Measurements from ENCODE around the gene ANKRD11. TPM values are rescaled to one million over a fixed set of nuclear protein-coding genes. Genes with fewer than 3 reads are reported as not detected.

ANKRD11 gene
- polyA plus RNA-seq, 3 donors = 3.2 to 62.4 (median 5.4) TPM

GRCh38 chr16:89334988-89335802 lies 155.2 kb downstream of the ANKRD11 start:
- no peak for DNase-seq
- Mint-ChIP-seq H3K9me3 (no peaks in the 10 kb centered on the region), H3K36me3 (peaks cover 0 to 4% of the 10 kb centered on the region in 2 donors), H3K4me1 (peaks cover 47% of the 10 kb centered on the region), H3K27me3 (ENCODE audit: low read depth in 3 of 3) (no peaks in the 10 kb centered on the region), H3K27ac (peak overlapping the region in 2 of 7 donors; percentile 66 to 75), H3K4me3 (no peak overlapping the region)
- 73% methylated on average over 16 of the region's 22 CpGs for WGBS (ENCODE audit: insufficient coverage)
- peak overlapping the region in 1 of 2 donors; percentile 62 for H3K27ac ChIP-seq (ENCODE audit: low read depth in 1 of 2, low read length in 2 of 2)
- peaks cover 28 to 30% of the 10 kb centered on the region in 2 donors for H3K4me1 ChIP-seq (ENCODE audit: control insufficient read depth in 1 of 2, insufficient read depth in 2 of 2, low read length in 2 of 2)
- H3K27me3 ChIP-seq (ENCODE audit: control insufficient read depth in 2 of 2, insufficient read depth in 2 of 2, low read length in 2 of 2) = no peaks in the 10 kb centered on the region
- intact Hi-C loops (cut with micrococcal nuclease) = loop anchor here (5.0 kb wide), 2 partner anchors 172 to 222 kb away; partner anchors contain the start of gene SPG7 (in 1 of the 2)
- no peaks in the 10 kb centered on the region for H3K36me3 ChIP-seq (replicated peaks in 1 of 2; ENCODE audit: control insufficient read depth in 1 of 2, insufficient read depth in 2 of 2, low read length in 2 of 2)
- H3K9ac ChIP-seq (ENCODE audit: insufficient read depth, low read length, poor library complexity, severe bottlenecking) = no peak overlapping the region
- no peak overlapping the region for H3K4me2 ChIP-seq (replicated peaks; ENCODE audit: extremely low read depth, low read length, poor library complexity, severe bottlenecking)
- H2AFZ ChIP-seq (ENCODE audit: insufficient read depth, low read depth, low read length, poor library complexity, severe bottlenecking) = no peak overlapping the region
- H3K4me3 ChIP-seq (replicated peaks in 1 of 3; ENCODE audit: low read depth in 2 of 3, low read length in 3 of 3) = no peak overlapping the region
- H3K9me3 ChIP-seq (replicated peaks in 1 of 2; ENCODE audit: control insufficient read depth in 1 of 2, insufficient read depth in 1 of 2, low read length in 2 of 2) = no peaks in the 10 kb centered on the region
- TF ChIP-seq CTCF (IDR thresholded peaks at IDR 0.05) = no peak
- H3K79me2 ChIP-seq (ENCODE audit: insufficient read depth, low read length) = peaks cover 99% of the 10 kb centered on the region
- peaks cover 100% of the 10 kb centered on the region for H4K20me1 ChIP-seq (ENCODE audit: insufficient read depth, low read length)

GRCh38 chr16:89334461-89334860 lies 155.9 kb downstream of the ANKRD11 start:
- no peak for TF ChIP-seq CTCF (IDR thresholded peaks at IDR 0.05)
- Histone ChIP-seq H3K9ac (ENCODE audit: insufficient read depth, low read length, poor library complexity, severe bottlenecking) (no peak overlapping the region), H3K27me3 (ENCODE audit: control insufficient read depth in 2 of 2, insufficient read depth in 2 of 2, low read length in 2 of 2) (no peaks in the 10 kb centered on the region), H4K20me1 (ENCODE audit: insufficient read depth, low read length) (peaks cover 100% of the 10 kb centered on the region), H3K36me3 (replicated peaks in 1 of 2; ENCODE audit: control insufficient read depth in 1 of 2, insufficient read depth in 2 of 2, low read length in 2 of 2) (no peaks in the 10 kb centered on the region), H3K9me3 (replicated peaks in 1 of 2; ENCODE audit: control insufficient read depth in 1 of 2, insufficient read depth in 1 of 2, low read length in 2 of 2) (no peaks in the 10 kb centered on the region), H3K4me2 (replicated peaks; ENCODE audit: extremely low read depth, low read length, poor library complexity, severe bottlenecking) (no peak overlapping the region), H3K4me3 (replicated peaks in 1 of 3; ENCODE audit: low read depth in 2 of 3, low read length in 3 of 3) (no peak overlapping the region), H3K27ac (ENCODE audit: low read depth in 1 of 2, low read length in 2 of 2) (peak overlapping the region in 1 of 2 donors; percentile 62), H3K4me1 (ENCODE audit: control insufficient read depth in 1 of 2, insufficient read depth in 2 of 2, low read length in 2 of 2) (peaks cover 33 to 36% of the 10 kb centered on the region in 2 donors), H3K79me2 (ENCODE audit: insufficient read depth, low read length) (peaks cover 99% of the 10 kb centered on the region), H2AFZ (ENCODE audit: insufficient read depth, low read depth, low read length, poor library complexity, severe bottlenecking) (no peak overlapping the region)
- peak overlapping the region in 5 of 7 donors; percentile 64 to 85 (median 68) for H3K27ac Mint-ChIP-seq
- H3K9me3 Mint-ChIP-seq = no peaks in the 10 kb centered on the region
- H3K36me3 Mint-ChIP-seq = no peaks in the 10 kb centered on the region
- 73% methylated on average over 11 of the region's 12 CpGs for WGBS (ENCODE audit: insufficient coverage)
- H3K4me1 Mint-ChIP-seq = peaks cover 52% of the 10 kb centered on the region
- no peak for DNase-seq
- intact Hi-C loops (cut with micrococcal nuclease) = loop anchor here (5.0 kb wide), 2 partner anchors 173 to 223 kb away; partner anchors contain the start of gene SPG7 (in 1 of the 2)
- no peak overlapping the region for H3K4me3 Mint-ChIP-seq
- H3K27me3 Mint-ChIP-seq (ENCODE audit: low read depth in 3 of 3) = no peaks in the 10 kb centered on the region

Data from CD14-positive monocyte (primary cell).